Choroid plexus epithelial cell (primary cell): ENCODE data around the gene FAM219A.
A peak's percentile ranks its signal among the peaks of the same experiment; 100 is the strongest.
"Not testable (repeated sequence)": the region's sequence is repeated elsewhere in the genome, so short reads cannot be mapped to it uniquely, and the experiment has no call there.

Experiments used
- DNase-seq: peaks from one replicate; pipeline ENCODE4 v3.0.0-alpha.2; 2010; ENCODE audit warnings: low read depth
- H3K4me3 ChIP-seq: 2 replicates; pipeline ENCODE4 v1.5.1; 2011; ENCODE audit warnings: low read depth, mild to moderate bottlenecking, control low read depth, low read length, moderate library complexity
- TF ChIP-seq, protein P1 (sequence below): conservative IDR thresholded peaks from 2 replicates; pipeline ENCODE4 v1.5.1; 2011; ENCODE audit warnings: low read depth, mild to moderate bottlenecking, control low read depth, inconsistent platforms, low read length, moderate library complexity

The FAM219A gene

DNA sequence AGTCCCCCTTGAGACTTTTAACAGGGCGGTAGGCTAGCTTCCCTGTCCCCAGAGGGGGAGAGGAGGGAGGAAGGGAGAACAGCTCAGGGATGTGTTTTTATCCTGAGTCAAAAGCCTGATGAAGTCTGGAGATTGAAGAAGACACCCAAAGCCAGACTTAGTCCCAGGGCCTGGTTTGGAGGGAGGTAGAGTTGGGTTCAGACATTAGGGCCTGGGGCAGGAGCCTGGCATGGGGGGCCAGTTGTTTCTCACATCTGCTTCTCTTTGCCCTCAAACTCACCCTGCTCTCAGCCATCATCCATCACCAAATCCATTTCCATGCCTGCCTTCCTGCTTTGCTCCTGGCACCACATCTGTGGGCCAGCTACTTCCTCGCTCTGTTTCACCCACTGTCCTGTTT is 84.6 kb downstream of the FAM219A start:
- H3K4me3 ChIP-seq, result no peak overlapping the region
- no peak for DNase-seq
- TF ChIP-seq, protein P1, sequence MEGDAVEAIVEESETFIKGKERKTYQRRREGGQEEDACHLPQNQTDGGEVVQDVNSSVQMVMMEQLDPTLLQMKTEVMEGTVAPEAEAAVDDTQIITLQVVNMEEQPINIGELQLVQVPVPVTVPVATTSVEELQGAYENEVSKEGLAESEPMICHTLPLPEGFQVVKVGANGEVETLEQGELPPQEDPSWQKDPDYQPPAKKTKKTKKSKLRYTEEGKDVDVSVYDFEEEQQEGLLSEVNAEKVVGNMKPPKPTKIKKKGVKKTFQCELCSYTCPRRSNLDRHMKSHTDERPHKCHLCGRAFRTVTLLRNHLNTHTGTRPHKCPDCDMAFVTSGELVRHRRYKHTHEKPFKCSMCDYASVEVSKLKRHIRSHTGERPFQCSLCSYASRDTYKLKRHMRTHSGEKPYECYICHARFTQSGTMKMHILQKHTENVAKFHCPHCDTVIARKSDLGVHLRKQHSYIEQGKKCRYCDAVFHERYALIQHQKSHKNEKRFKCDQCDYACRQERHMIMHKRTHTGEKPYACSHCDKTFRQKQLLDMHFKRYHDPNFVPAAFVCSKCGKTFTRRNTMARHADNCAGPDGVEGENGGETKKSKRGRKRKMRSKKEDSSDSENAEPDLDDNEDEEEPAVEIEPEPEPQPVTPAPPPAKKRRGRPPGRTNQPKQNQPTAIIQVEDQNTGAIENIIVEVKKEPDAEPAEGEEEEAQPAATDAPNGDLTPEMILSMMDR, result no peak

DNA sequence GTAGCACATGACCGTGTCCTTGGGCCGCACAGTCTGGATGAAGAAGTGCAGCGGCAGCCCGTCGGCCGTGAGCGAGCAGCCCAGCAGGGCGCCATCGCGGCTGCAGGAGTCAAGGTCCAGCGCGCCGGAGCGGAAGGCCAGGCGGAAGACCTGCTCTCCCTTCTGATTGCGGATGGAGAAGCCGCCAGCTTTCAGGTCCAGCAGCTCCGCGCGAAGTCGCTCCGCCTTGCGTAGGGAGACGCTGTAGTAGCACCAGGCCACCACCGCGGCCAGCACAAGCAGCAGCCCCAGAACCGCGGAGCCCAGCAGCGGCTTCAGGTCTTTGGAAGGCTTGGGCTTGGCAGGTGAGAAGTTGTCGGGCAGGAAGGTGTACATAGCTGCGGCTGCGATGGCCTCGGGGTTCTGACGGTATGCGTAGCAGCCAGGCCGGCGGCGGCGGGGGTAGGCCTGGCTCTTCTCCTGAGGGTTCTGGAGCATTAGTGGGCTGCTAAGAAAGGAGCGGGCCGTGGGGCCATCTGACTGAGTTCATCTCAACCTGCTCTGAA is 85.8 kb downstream of the FAM219A start:
- H3K4me3 ChIP-seq, result peak overlapping the region; percentile 8
- peak; percentile 34 for DNase-seq
- TF ChIP-seq, protein P1, result peak; percentile 6

DNA sequence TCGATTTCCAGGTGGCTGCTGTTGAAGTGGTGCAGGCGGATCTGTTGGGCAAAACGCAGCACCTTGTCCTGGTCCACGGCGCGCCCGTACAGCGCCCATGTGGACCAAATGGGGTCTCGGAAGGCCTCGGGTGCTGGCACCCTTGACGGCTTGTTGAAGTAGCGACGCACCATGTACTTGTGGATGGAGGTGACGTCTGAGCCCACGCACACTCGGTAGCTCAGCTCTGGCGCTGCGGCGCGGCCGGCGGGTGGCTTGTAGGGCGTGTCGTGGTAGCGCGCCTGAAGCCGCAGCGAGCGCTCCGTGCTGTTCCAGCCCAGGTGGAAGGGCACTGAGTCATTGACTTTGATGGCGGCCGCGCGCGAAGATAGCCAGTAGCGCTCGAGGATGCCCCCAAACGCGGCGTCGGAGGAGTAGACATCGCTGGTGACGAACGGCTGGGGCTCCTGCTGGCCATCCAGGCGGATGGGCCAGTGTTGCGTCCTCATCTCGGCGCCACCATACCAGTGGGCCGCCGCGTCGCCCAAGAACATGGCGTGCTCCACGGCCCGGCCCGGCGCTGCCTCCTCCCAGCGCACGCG is 86.4 kb downstream of the FAM219A start:
- TF ChIP-seq, protein P1, result no peak
- no peak for DNase-seq
- H3K4me3 ChIP-seq, result peak overlapping the region; percentile 8

DNA sequence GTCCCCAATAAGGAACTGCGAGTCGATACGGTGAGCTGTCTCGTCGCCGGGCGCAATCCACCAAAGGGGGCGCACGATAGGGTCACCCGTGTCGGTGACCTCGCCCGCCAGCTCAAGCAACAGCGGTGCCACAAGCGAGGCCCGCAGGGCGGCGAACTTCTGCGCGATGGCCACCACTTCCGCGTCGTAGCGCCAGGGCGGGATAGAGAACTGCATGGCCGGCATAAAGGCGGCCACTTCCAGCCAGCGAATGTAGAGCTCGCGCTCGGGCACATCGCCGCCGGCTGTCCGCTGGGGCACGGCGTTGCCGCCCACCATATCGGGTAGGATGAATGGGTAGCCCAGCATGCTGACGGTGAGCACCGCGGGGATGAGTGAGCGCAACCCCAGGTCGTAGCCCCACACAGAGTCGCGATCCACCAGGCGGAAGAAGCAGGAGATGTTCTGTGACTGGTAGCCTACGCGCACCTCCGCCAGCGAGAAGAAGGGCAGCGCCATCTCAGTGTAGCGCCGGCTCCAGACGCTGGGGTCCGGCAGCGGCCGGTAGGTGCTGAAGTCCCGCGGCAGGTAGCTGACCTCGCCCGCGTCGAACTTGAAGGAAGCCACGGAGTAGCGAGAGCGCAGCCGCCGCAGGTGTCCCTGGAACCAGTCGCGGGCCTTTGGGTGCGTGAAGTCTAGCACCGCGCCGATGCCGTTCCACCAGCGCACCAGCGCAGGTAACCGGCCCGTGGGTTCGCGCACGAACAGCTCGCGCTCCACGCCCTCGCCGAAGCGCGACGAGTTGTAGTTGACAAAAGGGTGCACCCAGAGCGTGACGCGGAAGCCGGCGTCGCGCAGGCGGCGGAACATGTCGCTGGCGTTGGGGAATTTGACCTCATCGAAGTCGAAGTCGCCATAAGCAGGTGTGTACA is 87.1 kb downstream of the FAM219A start:
- peak overlapping the region; percentile 54 for H3K4me3 ChIP-seq
- peak; percentile 12 for DNase-seq
- TF ChIP-seq, protein P1, result peak; percentile 23

DNA sequence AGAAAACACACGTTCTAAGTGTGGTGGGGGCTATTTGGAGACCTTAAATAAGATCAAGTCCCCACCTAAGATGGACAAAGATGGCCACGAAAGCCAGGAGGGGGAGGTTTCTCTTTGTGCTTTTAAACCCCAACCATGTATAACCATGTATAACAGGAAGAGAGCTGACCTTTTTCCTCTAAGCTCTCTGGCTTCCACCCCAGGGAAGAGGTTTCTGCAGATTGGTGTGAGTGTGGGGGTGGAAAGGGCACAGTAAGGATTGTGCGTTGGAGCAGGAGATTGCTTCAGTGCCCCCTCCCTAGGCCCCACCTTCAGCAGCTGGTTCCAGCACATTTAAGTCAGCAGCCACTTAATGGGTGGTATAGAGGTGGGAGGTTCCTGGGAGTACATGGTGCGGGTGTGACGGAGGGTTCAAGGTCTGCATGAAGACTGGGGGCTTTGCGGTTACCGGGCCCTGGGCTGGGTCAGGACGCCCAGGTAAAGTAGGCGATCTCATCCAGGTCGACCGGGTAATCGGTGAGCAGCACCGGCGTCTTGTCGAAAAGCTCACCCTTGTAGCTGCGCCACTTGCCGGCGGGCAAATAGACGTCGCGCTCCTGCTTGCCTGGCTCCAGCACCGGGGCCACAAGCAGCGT is 87.9 kb downstream of the FAM219A start:
- TF ChIP-seq, protein P1, result no peak
- peak overlapping the region; percentile 54 for H3K4me3 ChIP-seq
- DNase-seq, result no peak

DNA sequence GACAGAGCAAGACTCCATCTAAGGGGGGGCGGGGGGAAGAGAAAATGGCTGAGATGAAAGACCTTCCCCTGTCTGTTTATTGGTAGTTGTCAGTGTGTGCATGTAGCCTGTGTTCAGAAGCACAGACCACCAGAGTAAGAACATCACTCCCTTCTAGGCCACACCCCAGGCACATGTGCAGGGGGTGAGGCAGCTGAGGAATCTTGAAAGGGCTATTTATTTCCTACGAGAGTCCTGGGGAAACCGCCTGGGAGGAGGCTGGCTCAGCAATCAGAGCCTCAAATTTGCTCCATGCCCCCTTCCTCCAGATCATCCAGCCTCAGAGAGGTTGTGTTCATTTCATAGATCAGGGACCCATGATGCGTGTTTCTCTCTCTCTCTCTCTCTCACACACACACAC is 88.7 kb downstream of the FAM219A start:
- no peak for DNase-seq
- TF ChIP-seq, protein P1, result no peak

DNA sequence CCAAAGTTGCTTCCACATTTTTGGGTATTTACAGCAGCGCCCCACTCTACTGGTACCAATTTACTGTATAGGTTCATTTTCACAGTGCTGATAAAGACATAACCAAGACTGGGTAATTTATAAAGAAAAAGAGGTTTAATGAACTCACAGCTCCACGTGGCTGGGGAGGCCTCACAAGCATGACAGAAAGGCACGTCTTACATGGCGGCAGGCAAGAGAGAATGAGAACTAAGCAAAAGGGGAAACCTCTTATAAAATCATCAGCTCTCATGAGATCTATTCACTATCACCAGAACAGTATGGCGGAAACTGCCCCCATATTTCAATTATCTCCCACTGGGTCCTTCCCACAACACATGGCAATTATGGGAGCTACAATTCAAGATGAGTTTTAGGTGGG is 89.6 kb downstream of the FAM219A start:
- H3K4me3 ChIP-seq, DNase-seq: not testable (repeated sequence)

More for the DNA sequence above, 88.7 kb downstream of the FAM219A start:
- no peak overlapping the region for H3K4me3 ChIP-seq

DNA sequence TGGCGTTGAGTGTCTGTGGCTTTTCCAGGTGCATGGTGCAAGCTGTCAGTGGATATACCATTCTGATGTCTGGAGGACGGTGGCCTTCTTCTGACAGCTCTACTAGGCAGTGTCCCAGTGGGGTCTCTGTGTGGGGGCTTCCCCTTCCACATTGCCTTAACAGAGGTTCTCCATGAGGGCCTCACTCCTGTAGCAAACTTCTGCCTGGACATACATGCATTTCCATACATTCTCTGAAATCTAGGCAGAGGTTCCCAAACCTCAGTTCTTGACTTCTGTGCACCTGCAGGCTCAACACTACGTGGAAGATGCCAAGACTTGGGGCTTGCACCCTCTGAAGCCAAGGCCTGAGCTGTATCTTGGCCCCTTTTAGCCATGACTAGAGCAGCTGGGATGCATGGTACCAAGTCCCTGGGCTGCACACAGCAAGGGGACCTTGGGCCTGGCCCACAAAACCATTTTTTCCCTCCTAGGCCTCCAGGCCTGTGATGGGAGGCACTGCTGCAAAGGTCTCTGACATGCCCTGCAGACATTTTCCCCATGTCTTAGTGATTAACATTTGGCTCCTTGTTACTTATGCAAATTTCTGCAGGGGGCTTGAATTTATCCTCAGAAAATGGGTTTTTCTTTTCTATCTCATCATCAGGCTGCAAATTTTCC is 90.5 kb downstream of the FAM219A start:
- H3K4me3 ChIP-seq, DNase-seq: not testable (repeated sequence)
